ENCODE measurements around the gene LGALS7.
"Not testable (repeated sequence)": the region's sequence is repeated elsewhere in the genome, so short reads cannot be mapped to it uniquely, and the experiment has no call there.

- TF ChIP-seq CTCF, POLR2A (IDR thresholded peaks at IDR 0.05): not testable (repeated sequence)
Observed at GRCh38 chr19:38754196-38754595, 19.1 kb downstream of the LGALS7 start.
